Measurements from ENCODE around the gene SALL4. TPM values are rescaled to one million over a fixed set of nuclear protein-coding genes. Genes with fewer than 3 reads are reported as not detected.

Gene SALL4
- total and polyA plus RNA-seq, 2 donors from 2014 or later: 0.09 TPM; not detected in 1

- intact Hi-C loops (cut with DNase I): no loop called here
- Histone ChIP-seq H3K4me3 (ENCODE audit: low read length in 3 of 3) (no peak overlapping the region), H3K9ac (ENCODE audit: low read length in 3 of 3) (no peak overlapping the region), H3K9me3 (ENCODE audit: control insufficient read depth in 2 of 3, insufficient read depth in 1 of 3, low read length in 3 of 3) (no peaks in the 10 kb centered on the region), H3K4me1 (ENCODE audit: control insufficient read depth in 2 of 3, insufficient read depth in 2 of 3, low read depth in 1 of 3, low read length in 3 of 3) (no peaks in the 10 kb centered on the region), H3K36me3 (ENCODE audit: control insufficient read depth in 2 of 3, insufficient read depth in 3 of 3, low read length in 3 of 3) (no peaks in the 10 kb centered on the region), H3K27ac (ENCODE audit: low read depth in 2 of 2, low read length in 2 of 2) (no peak overlapping the region), H3K27me3 (ENCODE audit: control insufficient read depth, insufficient read depth, low read length) (no peaks in the 10 kb centered on the region)
- DNase-seq (no peak), FAIRE-seq (no peak)
- TF ChIP-seq CTCF (IDR thresholded peaks at IDR 0.05; ENCODE audit: borderline replicate concordance, extremely low read depth, insufficient read depth): no peak
Observed at GRCh38 chr20:51733070-51733469, 69.3 kb downstream of the SALL4 start.

Other genes starting within 250 kb of the SALL4 start
- 40.2 TPM for gene ATP9A, start 34.1 kb downstream of the SALL4 start, total RNA-seq
- gene ATP9A, start 34.1 kb downstream of the SALL4 start, polyA plus RNA-seq (ENCODE audit: insufficient read depth, low read depth, low replicate concordance): 7.1 TPM

Measured in kidney (tissue), 14 donors.